Omental fat pad (tissue), 4 donors: ENCODE measurements around the gene LAS1L. TPM values are rescaled to one million over a fixed set of nuclear protein-coding genes. Genes with fewer than 3 reads are reported as not detected.
A peak's percentile ranks its signal among the peaks of the same experiment; 100 is the strongest.

Experiments
- ATAC-seq: fragments of 150-250 bp; one replicate; pipeline ENCODE4 v1.9.1; 2016; ENCODE audit warnings: mild to moderate bottlenecking, moderate library complexity; ENCODE audit not compliant: low FRiP score
- DNase-seq: peaks from one replicate; pipeline ENCODE4 v3.0.0-alpha.2; 2019; ENCODE audit warnings: low spot score
- total RNA-seq, 4 donors: library from RNA; depleted of rRNA; stranded (reverse); fragments of >200 nt; gene quantifications; one replicate each; pipeline ENCODE4 v1.1.0, GENCODE V29; 2016
- TF ChIP-seq, protein P1 (sequence below), 3 donors: fragments of 450-650 bp; IDR thresholded peaks; one replicate each; pipeline ENCODE4 v1.5.1; 2016 to 2017; ENCODE audit warnings: antibody characterized with exemption in 3 of 3, mild to moderate bottlenecking in 3 of 3, moderate library complexity in 2 of 3

The LAS1L gene
- total RNA-seq, result 10 to 100 TPM; 15.0 to 32.4 (median 25.0) TPM

DNA sequence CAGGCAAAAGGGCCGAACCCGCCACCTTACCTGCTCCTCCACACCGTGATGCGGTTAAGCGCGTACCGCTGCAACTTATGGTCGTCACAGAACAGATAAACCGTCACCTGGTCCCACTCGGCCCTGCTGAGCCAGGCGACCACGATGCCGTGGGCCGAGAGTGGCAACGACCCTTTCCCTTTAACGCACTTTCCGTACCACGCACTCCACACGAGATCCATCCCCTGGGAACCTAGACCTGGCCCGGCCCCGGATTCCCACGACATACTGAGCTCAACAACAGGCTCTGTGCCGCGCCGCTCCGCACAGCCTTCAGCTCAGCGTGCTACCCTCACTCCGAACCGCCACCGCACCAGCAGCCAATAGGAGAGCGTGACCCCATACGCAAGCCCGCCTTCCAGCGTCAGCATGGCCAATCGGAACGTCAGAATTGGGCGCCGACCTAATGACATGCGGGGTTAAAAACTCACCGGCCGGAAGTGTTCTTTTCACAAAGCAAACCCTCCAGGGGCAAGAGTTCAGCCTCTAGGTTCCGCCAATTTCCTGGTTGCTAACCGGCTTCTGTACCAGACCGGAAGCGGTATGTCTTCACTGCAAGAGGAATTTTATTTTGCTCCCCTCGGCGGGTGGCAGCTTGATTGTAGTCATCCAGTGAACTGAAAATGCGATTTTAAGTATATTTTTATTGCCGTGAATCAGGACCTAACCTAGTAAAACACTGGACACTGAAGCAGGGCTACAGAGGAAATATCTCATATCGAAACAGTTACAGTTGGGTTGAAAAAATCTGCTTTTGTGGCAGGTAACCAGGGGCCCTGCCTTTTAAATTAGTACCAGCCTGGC, at the start of gene LAS1L:
TSS of gene LAS1L (minus strand) at position 338 of the 843 bp plus-strand sequence. CDS start at position 266, 72 bp downstream.
- ATAC-seq (peak; percentile 96), DNase-seq (peak; percentile 60)
- TF ChIP-seq, protein P1, sequence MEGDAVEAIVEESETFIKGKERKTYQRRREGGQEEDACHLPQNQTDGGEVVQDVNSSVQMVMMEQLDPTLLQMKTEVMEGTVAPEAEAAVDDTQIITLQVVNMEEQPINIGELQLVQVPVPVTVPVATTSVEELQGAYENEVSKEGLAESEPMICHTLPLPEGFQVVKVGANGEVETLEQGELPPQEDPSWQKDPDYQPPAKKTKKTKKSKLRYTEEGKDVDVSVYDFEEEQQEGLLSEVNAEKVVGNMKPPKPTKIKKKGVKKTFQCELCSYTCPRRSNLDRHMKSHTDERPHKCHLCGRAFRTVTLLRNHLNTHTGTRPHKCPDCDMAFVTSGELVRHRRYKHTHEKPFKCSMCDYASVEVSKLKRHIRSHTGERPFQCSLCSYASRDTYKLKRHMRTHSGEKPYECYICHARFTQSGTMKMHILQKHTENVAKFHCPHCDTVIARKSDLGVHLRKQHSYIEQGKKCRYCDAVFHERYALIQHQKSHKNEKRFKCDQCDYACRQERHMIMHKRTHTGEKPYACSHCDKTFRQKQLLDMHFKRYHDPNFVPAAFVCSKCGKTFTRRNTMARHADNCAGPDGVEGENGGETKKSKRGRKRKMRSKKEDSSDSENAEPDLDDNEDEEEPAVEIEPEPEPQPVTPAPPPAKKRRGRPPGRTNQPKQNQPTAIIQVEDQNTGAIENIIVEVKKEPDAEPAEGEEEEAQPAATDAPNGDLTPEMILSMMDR (IDR thresholded peaks at IDR 0.05), result no peak

DNA sequence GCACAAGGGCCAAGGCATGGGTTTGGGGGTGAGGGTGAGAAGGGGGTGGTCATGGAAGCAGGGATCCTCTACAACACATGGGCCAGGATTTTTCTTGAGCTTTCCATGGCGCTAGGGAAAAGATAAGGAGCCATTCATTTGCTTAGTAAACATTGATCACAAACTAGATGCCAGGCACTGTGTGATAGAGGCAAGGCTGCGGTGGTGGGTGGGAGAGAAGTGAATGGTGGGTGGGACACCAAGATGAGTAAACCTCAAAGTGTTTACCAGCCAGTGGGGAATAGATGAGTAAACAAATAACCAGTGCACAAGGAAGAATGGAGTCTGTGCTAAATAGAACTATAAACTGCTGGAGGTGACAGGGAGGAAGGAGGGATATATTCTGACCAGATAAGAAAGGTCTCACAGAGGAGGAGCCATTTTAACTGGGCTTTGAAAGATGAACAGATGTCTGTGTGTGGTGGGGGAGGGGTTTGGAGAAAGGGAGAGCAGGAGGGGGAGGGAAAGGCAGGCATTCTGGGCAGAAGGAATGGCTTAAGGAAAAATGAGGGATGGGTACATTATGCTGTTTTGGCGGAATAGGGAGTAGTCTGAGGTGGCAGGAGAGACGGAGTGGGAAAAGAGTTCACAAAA, 48.0 kb upstream of the LAS1L start:
- DNase-seq (no peak), ATAC-seq (no peak)

DNA sequence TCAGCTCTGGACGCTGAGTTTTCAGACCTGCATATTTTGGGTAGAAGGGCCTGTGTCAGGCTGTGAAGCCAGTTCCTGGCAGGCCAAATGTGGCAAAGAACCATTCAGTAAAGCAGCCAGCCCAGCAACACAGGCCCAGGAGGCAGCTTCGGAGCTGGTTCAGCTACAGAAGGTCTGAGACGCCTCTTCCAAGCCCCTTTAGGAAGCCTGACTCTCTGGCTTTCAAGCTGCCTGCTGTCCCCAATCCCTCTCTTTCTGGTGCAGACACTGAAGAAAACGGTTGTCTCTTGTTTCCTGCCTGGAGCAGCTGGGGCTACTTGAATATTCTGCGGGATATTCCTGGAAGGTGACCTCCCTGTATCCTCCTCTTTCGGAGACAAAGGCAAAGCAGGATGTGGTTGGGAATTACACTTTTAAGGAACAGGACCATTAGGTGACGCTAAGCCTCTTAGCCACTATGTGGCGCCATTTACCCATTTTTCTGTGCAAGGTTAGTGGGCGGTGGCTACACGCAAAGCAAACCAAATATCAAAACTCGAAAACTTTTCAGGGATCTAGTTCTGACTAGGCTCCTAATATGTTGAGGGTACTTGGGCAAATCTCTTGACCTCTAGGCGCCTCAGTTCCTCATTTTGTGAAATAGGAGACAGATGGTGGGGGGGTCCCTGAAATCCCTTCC, 47.2 kb upstream of the LAS1L start:
- DNase-seq, result peak; percentile 35
- peak; percentile 65 for ATAC-seq

More for the DNA sequence above, 48.0 kb upstream of the LAS1L start:
- TF ChIP-seq, protein P1 (IDR thresholded peaks at IDR 0.05), result no peak

DNA sequence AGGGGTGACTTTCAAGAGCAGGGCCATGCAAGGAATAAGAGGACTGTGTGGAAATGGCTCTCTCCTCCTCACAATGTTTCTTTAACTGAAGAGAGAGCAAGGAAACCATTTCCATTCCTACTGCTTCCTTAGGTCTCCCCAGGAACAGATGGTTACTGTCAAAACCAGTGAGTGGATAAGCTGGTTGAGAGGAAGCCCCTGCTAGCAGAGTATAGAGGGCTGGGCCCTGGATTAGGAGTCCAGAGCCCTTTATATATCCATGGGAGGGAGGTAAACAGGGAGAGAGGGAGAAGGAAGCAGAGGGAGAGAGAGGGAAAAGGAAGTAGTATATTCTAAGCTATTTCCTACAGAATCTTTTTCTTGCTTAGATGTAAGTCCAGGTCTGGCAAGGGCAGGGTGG, 43.8 kb upstream of the LAS1L start:
- TF ChIP-seq, protein P1 (IDR thresholded peaks at IDR 0.05), result no peak
- DNase-seq (no peak), ATAC-seq (no peak)

More for the DNA sequence above, 47.2 kb upstream of the LAS1L start:
- TF ChIP-seq, protein P1 (IDR thresholded peaks at IDR 0.05), result no peak

DNA sequence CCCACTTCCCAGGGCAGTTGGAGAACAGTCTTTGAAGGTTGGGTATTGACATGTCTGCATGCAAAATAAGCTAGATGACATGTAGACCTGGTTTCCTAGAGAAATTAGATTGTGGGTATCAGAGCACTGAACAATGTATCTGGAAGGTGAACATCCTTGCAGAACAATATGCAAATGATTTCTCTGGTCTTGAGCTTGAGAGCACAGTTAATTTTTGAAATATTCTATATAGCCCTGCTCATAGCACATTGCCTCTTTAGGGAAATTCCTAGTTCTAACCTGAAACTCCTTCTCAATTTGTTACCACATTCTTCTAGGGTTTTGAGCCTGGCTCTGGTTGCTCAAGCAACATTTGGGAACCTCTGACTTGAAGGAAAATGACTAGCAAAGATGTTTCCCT, 41.6 kb upstream of the LAS1L start:
- DNase-seq (no peak), ATAC-seq (no peak)
- TF ChIP-seq, protein P1 (IDR thresholded peaks at IDR 0.05), result no peak

DNA sequence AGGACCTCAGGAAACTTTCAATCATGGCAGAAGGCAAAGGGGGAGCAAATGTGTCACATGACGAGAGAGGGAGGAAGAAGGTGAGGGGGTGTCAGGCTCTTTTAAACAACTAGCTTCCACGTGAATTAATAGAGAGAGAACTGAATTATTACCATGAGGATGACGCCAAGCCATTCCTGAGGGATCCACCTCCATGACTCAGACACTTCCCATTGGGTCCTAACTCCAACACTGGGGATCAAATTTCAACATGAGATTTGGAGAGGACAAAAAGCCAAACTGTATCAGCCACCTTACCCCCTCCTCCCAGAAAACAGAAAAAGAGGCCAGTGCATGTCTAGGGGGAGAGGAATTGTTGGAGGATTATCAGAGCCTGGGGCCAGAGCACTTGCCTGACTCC, 40.4 kb upstream of the LAS1L start:
- ATAC-seq, result no peak
- TF ChIP-seq, protein P1 (IDR thresholded peaks at IDR 0.05), result no peak
- DNase-seq, result no peak
